Measurements from ENCODE around the gene ASGR2.

Gene ASGR2

GRCh38 chr17:7074931-7075330 lies 39.7 kb downstream of the ASGR2 start:
- Histone ChIP-seq H3K36me3 (peaks cover 0 to 7% (median 0%) of the 10 kb centered on the region in 11 experiments; a peak in 2 of 22 replicates), H3K27me3 (no peaks in the 10 kb centered on the region), H3K4me3 (no peak overlapping the region), H4K20me1 (no peaks in the 10 kb centered on the region), H3K27ac (no peak overlapping the region), H3K4me2 (no peak overlapping the region), H3K4me1 (peaks cover 0 to 29% (median 5%) of the 10 kb centered on the region in 10 experiments; a peak in 16 of 20 replicates), H3K9ac (no peak overlapping the region), H3K9me3 (replicated peaks in 1 of 11) (no peaks in the 10 kb centered on the region)
- no peak for TF ChIP-seq Cebpa-rat (IDR thresholded peaks at IDR 0.05)

GRCh38 chr17:7072406-7072805 lies 42.2 kb downstream of the ASGR2 start:
- Histone ChIP-seq H3K4me2 (peak overlapping the region in 2 of 11 experiments; percentile 2 to 12; a peak in 1 of 22 replicates), H4K20me1 (no peaks in the 10 kb centered on the region), H3K27me3 (no peaks in the 10 kb centered on the region), H3K27ac (no peak overlapping the region), H3K4me1 (peaks cover 0 to 7% (median 0%) of the 10 kb centered on the region in 10 experiments; a peak in 1 of 20 replicates), H3K36me3 (peaks cover 0 to 7% (median 0%) of the 10 kb centered on the region in 11 experiments; a peak in 3 of 22 replicates), H3K9ac (no peak overlapping the region), H3K9me3 (replicated peaks in 1 of 11) (peaks cover 13 to 21% (median 19%) of the 10 kb centered on the region in 11 experiments), H3K4me3 (no peak overlapping the region)
- TF ChIP-seq Cebpa-rat (IDR thresholded peaks at IDR 0.05), result no peak

GRCh38 chr17:7070712-7071111 lies 43.9 kb downstream of the ASGR2 start:
- Histone ChIP-seq H3K27me3 (no peaks in the 10 kb centered on the region), H3K9me3 (replicated peaks in 1 of 11) (peaks cover 17 to 28% (median 22%) of the 10 kb centered on the region in 11 experiments), H4K20me1 (no peaks in the 10 kb centered on the region), H3K4me3 (no peak overlapping the region), H3K27ac (no peak overlapping the region), H3K4me2 (no peak overlapping the region), H3K36me3 (peaks cover 0 to 7% (median 0%) of the 10 kb centered on the region in 11 experiments; a peak in 3 of 22 replicates), H3K4me1 (peaks cover 0 to 7% (median 0%) of the 10 kb centered on the region in 10 experiments; a peak in 1 of 20 replicates), H3K9ac (no peak overlapping the region)
- TF ChIP-seq Cebpa-rat (IDR thresholded peaks at IDR 0.05), result no peak

GRCh38 chr17:7068268-7068667 lies 46.4 kb downstream of the ASGR2 start:
- Histone ChIP-seq H3K36me3 (peaks cover 0 to 5% (median 0%) of the 10 kb centered on the region in 11 experiments; a peak in 1 of 22 replicates), H3K4me3 (no peak overlapping the region), H3K4me1 (peaks cover 0 to 24% (median 4%) of the 10 kb centered on the region in 10 experiments; a peak in 8 of 20 replicates), H4K20me1 (no peaks in the 10 kb centered on the region), H3K9me3 (replicated peaks in 1 of 11) (peaks cover 17 to 28% (median 22%) of the 10 kb centered on the region in 11 experiments), H3K9ac (no peak overlapping the region), H3K27me3 (no peaks in the 10 kb centered on the region), H3K4me2 (no peak overlapping the region), H3K27ac (no peak overlapping the region)
- TF ChIP-seq Cebpa-rat (IDR thresholded peaks at IDR 0.05), result no peak

GRCh38 chr17:7067198-7067597 lies 47.4 kb downstream of the ASGR2 start:
- peaks cover 0 to 22% (median 4%) of the 10 kb centered on the region in 10 experiments; a peak in 8 of 20 replicates for H3K4me1 ChIP-seq
- H3K27me3 ChIP-seq, result no peaks in the 10 kb centered on the region
- H3K36me3 ChIP-seq, result peaks cover 0 to 5% (median 0%) of the 10 kb centered on the region in 11 experiments; a peak in 1 of 22 replicates
- TF ChIP-seq Cebpa-rat (IDR thresholded peaks at IDR 0.05), result no peak
- H3K9ac ChIP-seq, result no peak overlapping the region
- H3K4me3 ChIP-seq, result no peak overlapping the region
- H3K9me3 ChIP-seq (replicated peaks in 1 of 11), result peaks cover 17 to 28% (median 22%) of the 10 kb centered on the region in 11 experiments
- no peaks in the 10 kb centered on the region for H4K20me1 ChIP-seq
- no peak overlapping the region for H3K4me2 ChIP-seq
- H3K27ac ChIP-seq, result no peak overlapping the region

- Histone ChIP-seq H3K4me3 (no peak overlapping the region), H3K4me2 (peak overlapping the region in 2 of 11 experiments; percentile 40 to 42; a peak in 5 of 22 replicates), H3K27ac (no peak overlapping the region), H4K20me1 (no peaks in the 10 kb centered on the region), H3K9ac (no peak overlapping the region), H3K36me3 (peaks cover 0 to 5% (median 0%) of the 10 kb centered on the region in 11 experiments; a peak in 1 of 22 replicates), H3K9me3 (replicated peaks in 1 of 11) (peaks cover 17 to 26% (median 21%) of the 10 kb centered on the region in 11 experiments), H3K4me1 (peaks cover 0 to 34% (median 9%) of the 10 kb centered on the region in 10 experiments; a peak in 13 of 20 replicates), H3K27me3 (no peaks in the 10 kb centered on the region)
- no peak for TF ChIP-seq Cebpa-rat (IDR thresholded peaks at IDR 0.05)
Observed at GRCh38 chr17:7064261-7064660, 50.4 kb downstream of the ASGR2 start.

- no peaks in the 10 kb centered on the region for H4K20me1 ChIP-seq
- no peak for TF ChIP-seq Cebpa-rat (IDR thresholded peaks at IDR 0.05)
- H3K4me2 ChIP-seq, result peak overlapping the region in 2 of 11 experiments; percentile 22 to 42; a peak in 4 of 22 replicates
- no peak overlapping the region for H3K27ac ChIP-seq
- H3K27me3 ChIP-seq, result no peaks in the 10 kb centered on the region
- H3K9ac ChIP-seq, result no peak overlapping the region
- H3K4me3 ChIP-seq, result no peak overlapping the region
- peaks cover 0 to 5% (median 0%) of the 10 kb centered on the region in 11 experiments; a peak in 1 of 22 replicates for H3K36me3 ChIP-seq
- peaks cover 0 to 40% (median 11%) of the 10 kb centered on the region in 10 experiments; a peak in 13 of 20 replicates for H3K4me1 ChIP-seq
- peaks cover 12 to 20% (median 17%) of the 10 kb centered on the region in 11 experiments for H3K9me3 ChIP-seq (replicated peaks in 1 of 11)
Observed at GRCh38 chr17:7063518-7064094, 51.0 kb downstream of the ASGR2 start.

- Histone ChIP-seq H3K36me3 (no peaks in the 10 kb centered on the region), H3K4me2 (peak overlapping the region in 5 of 11 experiments; percentile 2 to 45 (median 21); a peak in 6 of 22 replicates), H3K9me3 (replicated peaks in 1 of 11) (no peaks in the 10 kb centered on the region), H3K4me1 (peaks cover 0 to 43% (median 11%) of the 10 kb centered on the region in 10 experiments; a peak in 13 of 20 replicates), H3K27me3 (no peaks in the 10 kb centered on the region), H3K4me3 (no peak overlapping the region), H4K20me1 (no peaks in the 10 kb centered on the region), H3K27ac (no peak overlapping the region), H3K9ac (no peak overlapping the region)
- no peak for TF ChIP-seq Cebpa-rat (IDR thresholded peaks at IDR 0.05)
Observed at GRCh38 chr17:7060165-7060891, 54.3 kb downstream of the ASGR2 start.

GRCh38 chr17:7058831-7059447 lies 55.7 kb downstream of the ASGR2 start:
- Histone ChIP-seq H3K4me1 (peaks cover 0 to 42% (median 8%) of the 10 kb centered on the region in 10 experiments; a peak in 12 of 20 replicates), H3K27me3 (no peaks in the 10 kb centered on the region), H3K36me3 (no peaks in the 10 kb centered on the region), H3K9ac (no peak overlapping the region), H4K20me1 (no peaks in the 10 kb centered on the region), H3K4me2 (peak overlapping the region in 3 of 11 experiments; percentile 40 to 51 (median 48); a peak in 6 of 22 replicates), H3K4me3 (no peak overlapping the region), H3K27ac (no peak overlapping the region), H3K9me3 (replicated peaks in 1 of 11) (no peaks in the 10 kb centered on the region)
- no peak for TF ChIP-seq Cebpa-rat (IDR thresholded peaks at IDR 0.05)

Data from BLaER1 treated with 17β-estradiol and CSF1 and Interleukin-3, amounts not matched to agents 10 nM and 100 nM (cell line).